Thoracic aorta (tissue), 2 donors: Measurements from ENCODE around the gene IL15RA. TPM values are rescaled to one million over a fixed set of nuclear protein-coding genes. Genes with fewer than 3 reads are reported as not detected.

Experiments
- ATAC-seq: fragments of 150-250 bp; one replicate; pipeline ENCODE4 v1.8.0; 2017; ENCODE audit warnings: low read depth; ENCODE audit not compliant: insufficient number of reproducible peaks, low FRiP score
- DNase-seq: peaks from one replicate; pipeline ENCODE4 v3.0.0-alpha.2; 2020; ENCODE audit warnings: low spot score
- H3K27ac ChIP-seq, 2 donors: fragments of 200-600 bp; sonication (generic); 1 replicate in 1 of 2; 2 replicates in 1 of 2; pipeline ENCODE4 v1.5.1; 2016; ENCODE audit warnings: mild to moderate bottlenecking in 2 of 2, moderate library complexity in 2 of 2
- H3K27me3 ChIP-seq: fragments of 200-600 bp; sonication (generic); replicated peaks from 2 replicates; pipeline ENCODE4 v1.6.0; 2016; ENCODE audit warnings: mild to moderate bottlenecking; ENCODE audit not compliant: insufficient read depth
- H3K36me3 ChIP-seq: fragments of 200-600 bp; sonication (generic); one replicate; pipeline ENCODE4 v1.5.1; 2016
- H3K4me1 ChIP-seq, 2 donors: fragments of 200-600 bp; sonication (generic); 1 replicate in 1 of 2; 2 replicates in 1 of 2; pipeline versions ENCODE4 v1.5.1 to v1.6.0; 2016; ENCODE audit warnings: low read depth in 2 of 2, mild to moderate bottlenecking in 1 of 2; ENCODE audit not compliant: control insufficient read depth in 1 of 2
- H3K4me3 ChIP-seq: fragments of 200-600 bp; sonication (generic); 2 replicates; pipeline ENCODE4 v1.5.1; 2016; ENCODE audit warnings: mild to moderate bottlenecking
- H3K9me3 ChIP-seq: fragments of 200-600 bp; sonication (generic); 2 replicates; pipeline ENCODE4 v1.5.1; 2016
- total RNA-seq, 2 donors: library from RNA; depleted of rRNA; stranded (reverse); fragments of >200 nt; gene quantifications; one replicate each; pipeline versions ENCODE4 v1.1.0 to v1.2.3, GENCODE V29; 2016
- TF ChIP-seq, protein P1 (sequence below): fragments of 200-600 bp; sonication (generic); IDR thresholded peaks from one replicate; pipeline ENCODE4 v1.5.1; 2019; ENCODE audit warnings: antibody characterized with exemption

The IL15RA gene
- total RNA-seq, 2 donors from 2014 or later = 34.4 to 44.1 TPM

DNA sequence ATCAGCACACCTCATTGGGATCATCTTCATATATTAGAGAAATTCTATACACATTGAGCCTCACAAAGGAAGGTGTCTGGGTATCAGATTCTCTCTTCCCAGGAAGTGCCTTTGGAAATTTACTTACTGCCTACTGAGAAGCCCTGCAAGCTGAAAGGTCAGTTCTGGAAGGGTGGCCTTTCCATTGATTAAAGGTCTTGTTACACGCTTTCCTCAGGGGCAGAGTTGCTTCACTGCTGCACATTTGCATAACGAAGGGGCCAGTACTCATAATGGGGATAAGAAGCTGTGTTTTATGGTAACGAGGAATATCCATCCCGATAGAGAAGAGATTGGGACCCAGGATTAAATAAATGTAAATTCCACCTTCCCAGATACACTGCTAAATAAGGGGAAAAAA lies 19.4 kb upstream of the IL15RA start:
- TF ChIP-seq, protein P1, sequence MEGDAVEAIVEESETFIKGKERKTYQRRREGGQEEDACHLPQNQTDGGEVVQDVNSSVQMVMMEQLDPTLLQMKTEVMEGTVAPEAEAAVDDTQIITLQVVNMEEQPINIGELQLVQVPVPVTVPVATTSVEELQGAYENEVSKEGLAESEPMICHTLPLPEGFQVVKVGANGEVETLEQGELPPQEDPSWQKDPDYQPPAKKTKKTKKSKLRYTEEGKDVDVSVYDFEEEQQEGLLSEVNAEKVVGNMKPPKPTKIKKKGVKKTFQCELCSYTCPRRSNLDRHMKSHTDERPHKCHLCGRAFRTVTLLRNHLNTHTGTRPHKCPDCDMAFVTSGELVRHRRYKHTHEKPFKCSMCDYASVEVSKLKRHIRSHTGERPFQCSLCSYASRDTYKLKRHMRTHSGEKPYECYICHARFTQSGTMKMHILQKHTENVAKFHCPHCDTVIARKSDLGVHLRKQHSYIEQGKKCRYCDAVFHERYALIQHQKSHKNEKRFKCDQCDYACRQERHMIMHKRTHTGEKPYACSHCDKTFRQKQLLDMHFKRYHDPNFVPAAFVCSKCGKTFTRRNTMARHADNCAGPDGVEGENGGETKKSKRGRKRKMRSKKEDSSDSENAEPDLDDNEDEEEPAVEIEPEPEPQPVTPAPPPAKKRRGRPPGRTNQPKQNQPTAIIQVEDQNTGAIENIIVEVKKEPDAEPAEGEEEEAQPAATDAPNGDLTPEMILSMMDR = no peak
- no peaks in the 10 kb centered on the region for H3K27me3 ChIP-seq
- H3K4me3 ChIP-seq = no peak overlapping the region
- H3K36me3 ChIP-seq = no peaks in the 10 kb centered on the region
- H3K9me3 ChIP-seq = peaks cover 7% of the 10 kb centered on the region
- ATAC-seq = no peak
- H3K27ac ChIP-seq = no peak overlapping the region
- H3K4me1 ChIP-seq = no peaks in the 10 kb centered on the region
- no peak for DNase-seq

GRCh38 chr10:5992398-5992797 lies 15.1 kb upstream of the IL15RA start:
- Histone ChIP-seq H3K4me1 (no peaks in the 10 kb centered on the region), H3K9me3 (peaks cover 8% of the 10 kb centered on the region), H3K27ac (no peak overlapping the region), H3K4me3 (no peak overlapping the region), H3K27me3 (no peaks in the 10 kb centered on the region), H3K36me3 (no peaks in the 10 kb centered on the region)
- no peak for DNase-seq
- TF ChIP-seq, protein P1 = no peak
- no peak for ATAC-seq

DNA sequence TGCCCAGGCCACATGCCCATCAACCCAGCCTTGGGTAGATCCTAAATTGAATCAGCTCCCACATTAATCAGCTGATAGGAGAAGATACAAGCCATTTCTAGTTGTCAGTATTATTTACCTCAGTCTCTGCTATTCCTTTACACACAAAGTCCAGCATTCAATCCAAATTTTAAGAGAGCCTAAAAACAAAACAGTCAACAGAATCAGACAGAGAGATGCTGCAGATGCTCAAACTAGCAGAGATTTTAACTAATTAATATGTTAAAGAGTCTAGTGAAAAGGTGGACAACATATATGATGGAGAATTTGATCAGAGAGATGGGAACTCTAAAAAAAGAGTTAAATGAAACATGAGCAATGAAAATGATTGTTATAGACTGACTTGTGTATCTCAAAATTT lies 14.4 kb upstream of the IL15RA start:
- Histone ChIP-seq H3K4me1 (no peaks in the 10 kb centered on the region), H3K9me3 (peaks cover 8% of the 10 kb centered on the region), H3K36me3 (no peaks in the 10 kb centered on the region), H3K27ac (no peak overlapping the region), H3K4me3 (no peak overlapping the region), H3K27me3 (no peaks in the 10 kb centered on the region)
- DNase-seq (no peak), ATAC-seq (no peak)
- TF ChIP-seq, protein P1 = no peak

DNA sequence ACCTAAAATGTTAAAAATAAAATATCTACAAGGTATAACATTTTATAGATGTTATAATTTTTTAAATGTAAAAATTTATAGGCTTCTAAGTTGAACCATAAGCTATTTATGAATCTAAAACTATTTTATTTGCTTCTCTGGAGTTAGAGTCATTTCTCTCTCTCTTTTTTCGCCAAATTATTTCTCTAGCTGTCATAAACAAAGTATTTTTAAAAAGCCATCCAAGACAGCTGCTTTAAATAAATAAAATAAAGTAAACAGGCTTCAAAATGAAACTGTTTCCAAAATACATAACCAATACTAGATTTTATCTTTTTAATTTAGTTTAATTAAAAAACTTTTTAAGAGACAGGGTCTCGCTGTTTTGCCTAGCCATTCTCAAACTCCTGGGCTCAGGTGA lies 12.4 kb upstream of the IL15RA start:
- no peaks in the 10 kb centered on the region for H3K27me3 ChIP-seq
- DNase-seq (no peak), ATAC-seq (no peak)
- no peaks in the 10 kb centered on the region for H3K4me1 ChIP-seq
- no peak overlapping the region for H3K4me3 ChIP-seq
- TF ChIP-seq, protein P1 = no peak
- peaks cover 8% of the 10 kb centered on the region for H3K9me3 ChIP-seq
- H3K36me3 ChIP-seq = no peaks in the 10 kb centered on the region
- H3K27ac ChIP-seq = no peak overlapping the region

- no peak overlapping the region for H3K4me3 ChIP-seq
- DNase-seq (no peak), ATAC-seq (no peak)
- H3K36me3 ChIP-seq = no peaks in the 10 kb centered on the region
- no peak overlapping the region for H3K27ac ChIP-seq
- H3K4me1 ChIP-seq = no peaks in the 10 kb centered on the region
- H3K9me3 ChIP-seq = peaks cover 4% of the 10 kb centered on the region
- TF ChIP-seq, protein P1 = no peak
- no peaks in the 10 kb centered on the region for H3K27me3 ChIP-seq
Measured at GRCh38 chr10:5988336-5988920, 11.1 kb upstream of the IL15RA start.
